GM21381 (cell line): ENCODE results near the gene ATM.
"Not testable (repeated sequence)": the region's sequence is repeated elsewhere in the genome, so short reads cannot be mapped to it uniquely, and the experiment has no call there.

Source experiments
- ATAC-seq: cut with Tn5 transposase; IDR thresholded peaks from one replicate; pipeline ENCODE4 v1.9.1; 2021; ENCODE audit warnings: mild to moderate bottlenecking, moderate library complexity; ENCODE audit not compliant: unreplicated experiment

The ATM gene

GRCh38 chr11:108221911-108222573 is 825 bp upstream of the ATM start:
- no peak for ATAC-seq

- peak; percentile 27 for ATAC-seq
Measured at GRCh38 chr11:108223348-108224149, 682 bp downstream of the ATM start.

GRCh38 chr11:108224366-108224765 is 1.5 kb downstream of the ATM start:
- ATAC-seq: no peak

- ATAC-seq: no peak
Measured at GRCh38 chr11:108224911-108225786, 2.3 kb downstream of the ATM start.

- ATAC-seq: no peak
Measured at GRCh38 chr11:108226036-108226435, 3.2 kb downstream of the ATM start.

- ATAC-seq: no peak
Measured at GRCh38 chr11:108228251-108228650, 5.4 kb downstream of the ATM start.

- ATAC-seq: no peak
Measured at GRCh38 chr11:108233277-108233945, 10.5 kb downstream of the ATM start.

- ATAC-seq: no peak
Measured at GRCh38 chr11:108235192-108235591, 12.3 kb downstream of the ATM start.

- no peak for ATAC-seq
Measured at GRCh38 chr11:108235633-108236032, 12.8 kb downstream of the ATM start.

GRCh38 chr11:108237058-108237481 is 14.2 kb downstream of the ATM start:
- ATAC-seq: peak; percentile 51

- no peak for ATAC-seq
Measured at GRCh38 chr11:108239076-108239475, 16.2 kb downstream of the ATM start.

- ATAC-seq: no peak
Measured at GRCh38 chr11:108241330-108242037, 18.6 kb downstream of the ATM start.

- no peak for ATAC-seq
Measured at GRCh38 chr11:108242422-108242821, 19.6 kb downstream of the ATM start.

- ATAC-seq: no peak
Measured at GRCh38 chr11:108246308-108246707, 23.4 kb downstream of the ATM start.

GRCh38 chr11:108246885-108247284 is 24.0 kb downstream of the ATM start:
- ATAC-seq: no peak

- no peak for ATAC-seq
Measured at GRCh38 chr11:108253176-108253575, 30.3 kb downstream of the ATM start.

- ATAC-seq: no peak
Measured at GRCh38 chr11:108269583-108269982, 46.7 kb downstream of the ATM start.

- ATAC-seq: not testable (repeated sequence)
Measured at GRCh38 chr11:108276985-108277616, 54.2 kb downstream of the ATM start.

- no peak for ATAC-seq
Measured at GRCh38 chr11:108278546-108278945, 55.7 kb downstream of the ATM start.

- ATAC-seq: no peak
Measured at GRCh38 chr11:108278954-108279353, 56.1 kb downstream of the ATM start.
